HCT116 (cell line): ENCODE measurements around the gene FHIT. TPM values are rescaled to one million over a fixed set of nuclear protein-coding genes. Genes with fewer than 3 reads are reported as not detected.

Experiments
- ATAC-seq: fragments of 200-7000 bp; cut with Tn5 transposase; 2 replicates; pipeline ENCODE4 v1.9.1; 2020; ENCODE audit warnings: mild to moderate bottlenecking, moderate library complexity
- BruUV-seq: library from RNA; stranded (reverse); fragments of 400-500 nt; replicated peaks from 2 replicates; lab custom pipeline; 2021; lab: Mats Ljungman, UMichigan
- CTCF ChIA-PET: fragments of 300-600 bp; sonication (Branson Sonifier 250); formaldehyde crosslinking; loops from one replicate; lab custom pipeline; 2021; ENCODE audit warnings: antibody characterized with exemption; lab: Charles Lee
- POLR2A ChIA-PET: fragments of 300-600, 350-600 bp; sonication (Branson Sonifier 250); formaldehyde crosslinking; loops from one replicate; lab custom pipeline; 2021; ENCODE audit warnings: antibody characterized with exemption; lab: Charles Lee
- RAD21 ChIA-PET, 2 experiments: fragments of 300-600 bp; sonication (Branson Sonifier 250); formaldehyde crosslinking; loops; one replicate each; lab custom pipeline; 2023; ENCODE audit warnings: low total read pairs in 2 of 2; ENCODE audit not compliant: uncharacterized antibody in 2 of 2, unreplicated experiment in 2 of 2, low non-redundant PET in 1 of 2; lab: Charles Lee
- DNase-seq: peaks from one replicate; pipeline ENCODE4 v3.0.0-alpha.2; 2010; ENCODE audit warnings: low read depth, low spot score
- H2AFZ ChIP-seq: fragments of 200-600 bp; shearing (Covaris generic), sonication (generic); 2 replicates; pipeline ENCODE4 v1.6.1; 2017; ENCODE audit warnings: low read depth, mixed run types, mixed read lengths, antibody characterized with exemption, low read length; ENCODE audit not compliant: poor library complexity, severe bottlenecking
- H3K27ac ChIP-seq: 2 replicates; pipeline ENCODE4 v1.5.1; 2012; ENCODE audit warnings: low read depth, low read length
- H3K27me3 ChIP-seq: fragments of 200-600 bp; sonication (generic); 2 replicates; pipeline ENCODE4 v1.6.1; 2016; ENCODE audit warnings: mixed run types, low read length, mixed read lengths; ENCODE audit not compliant: insufficient read depth
- H3K36me3 ChIP-seq, 2 experiments: fragments of 200-500 bp in 1 of 2; fragments of 200-600 bp in 1 of 2; sonication (Bioruptor generic) in 1 of 2; sonication (generic) in 1 of 2; 2 replicates each; pipeline versions ENCODE4 v1.5.1 to v1.6.1; 2014 to 2016; ENCODE audit warnings: low read length in 2 of 2, inconsistent platforms in 1 of 2, mixed read lengths in 1 of 2, mixed run types in 1 of 2; ENCODE audit not compliant: insufficient read depth in 2 of 2, control insufficient read depth in 1 of 2
- H3K4me1 ChIP-seq, 2 experiments: fragments of 200-600 bp in 1 of 2; sonication (generic) in 1 of 2; 2 replicates each; pipeline versions ENCODE4 v1.5.1 to v1.6.1; 2012 to 2017; ENCODE audit warnings: low read length in 2 of 2, inconsistent platforms in 1 of 2, mild to moderate bottlenecking in 1 of 2, mixed read lengths in 1 of 2, mixed run types in 1 of 2, moderate library complexity in 1 of 2; ENCODE audit not compliant: insufficient read depth in 2 of 2, control insufficient read depth in 1 of 2
- H3K4me2 ChIP-seq: fragments of 200-600 bp; sonication (generic); 2 replicates; pipeline ENCODE4 v1.6.1; 2017; ENCODE audit warnings: mixed run types, low read length, mixed read lengths
- H3K4me3 ChIP-seq, 2 experiments: fragments of 200-600 bp in 1 of 2; sonication (generic) in 1 of 2; replicated peaks in 1 of 2; 2 replicates each; pipeline ENCODE4 v1.5.1; 2011 to 2016; ENCODE audit warnings: low read length in 2 of 2, control low read depth in 1 of 2, low read depth in 1 of 2, mild to moderate bottlenecking in 1 of 2, mixed read lengths in 1 of 2, mixed run types in 1 of 2
- H3K79me2 ChIP-seq: fragments of 200-600 bp; sonication (generic); 2 replicates; pipeline ENCODE4 v1.6.1; 2017; ENCODE audit warnings: mild to moderate bottlenecking, mixed run types, low read length, moderate library complexity, mixed read lengths; ENCODE audit not compliant: insufficient read depth
- H3K9ac ChIP-seq: fragments of 200-600 bp; sonication (generic); 2 replicates; pipeline ENCODE4 v1.6.1; 2016; ENCODE audit warnings: low read length, mixed read lengths
- H3K9me2 ChIP-seq: fragments of 200-600 bp; sonication (generic), shearing (Covaris generic); 2 replicates; pipeline ENCODE4 v1.6.1; 2017; ENCODE audit warnings: mixed run types, mild to moderate bottlenecking, moderate library complexity; ENCODE audit not compliant: insufficient read depth
- H3K9me3 ChIP-seq, 2 experiments: fragments of 200-500 bp in 1 of 2; fragments of 200-600 bp in 1 of 2; sonication (Bioruptor generic) in 1 of 2; sonication (generic) in 1 of 2; 2 replicates each; pipeline ENCODE4 v1.6.1; 2014 to 2017; ENCODE audit warnings: low read length in 2 of 2, mixed read lengths in 2 of 2, inconsistent platforms in 1 of 2, low read depth in 1 of 2, mild to moderate bottlenecking in 1 of 2, mixed run types in 1 of 2, moderate library complexity in 1 of 2; ENCODE audit not compliant: control insufficient read depth in 1 of 2, insufficient read depth in 1 of 2
- H4K20me1 ChIP-seq: fragments of 200-600 bp; sonication (generic), shearing (Covaris generic); 2 replicates; pipeline ENCODE4 v1.6.1; 2017; ENCODE audit warnings: mixed run types, mild to moderate bottlenecking, moderate library complexity; ENCODE audit not compliant: insufficient read depth
- CBX3 ChIP-seq: IDR thresholded peaks from 2 replicates; pipeline ENCODE4 v1.6.1; 2012; ENCODE audit warnings: low read depth
- CEBPB ChIP-seq: IDR thresholded peaks from 2 replicates; pipeline ENCODE4 v1.6.1; 2012; ENCODE audit warnings: low read depth
- EGR1 ChIP-seq: IDR thresholded peaks from 2 replicates; pipeline ENCODE4 v1.6.1; 2012; ENCODE audit warnings: low read depth
- ELF1 ChIP-seq: IDR thresholded peaks from 2 replicates; pipeline ENCODE4 v1.6.1; 2012; ENCODE audit warnings: low read depth, borderline replicate concordance
- EZH2 ChIP-seq: fragments of 200-600 bp; sonication (generic); IDR thresholded peaks from 2 replicates; pipeline ENCODE4 v1.6.1; 2017; ENCODE audit warnings: antibody characterized with exemption, mixed run types
- FOSL1 ChIP-seq: IDR thresholded peaks from 2 replicates; pipeline ENCODE4 v1.6.1; 2012; ENCODE audit warnings: low read depth
- JUND ChIP-seq: IDR thresholded peaks from 2 replicates; pipeline ENCODE4 v1.6.1; 2012
- POLR2AphosphoS5 ChIP-seq: IDR thresholded peaks from 2 replicates; pipeline ENCODE4 v1.6.1; 2011; ENCODE audit warnings: mild to moderate bottlenecking, low read depth, low read length, moderate library complexity
- RAD21 ChIP-seq: IDR thresholded peaks from 2 replicates; pipeline ENCODE4 v1.6.1; 2012; ENCODE audit warnings: low read depth, mild to moderate bottlenecking
- SIN3A ChIP-seq: IDR thresholded peaks from 2 replicates; pipeline ENCODE4 v1.6.1; 2012; ENCODE audit warnings: low read depth
- SP1 ChIP-seq: IDR thresholded peaks from 2 replicates; pipeline ENCODE4 v1.6.1; 2012; ENCODE audit warnings: low read depth
- TCF7L2 ChIP-seq: IDR thresholded peaks from 2 replicates; pipeline ENCODE4 v1.7.0; 2011; ENCODE audit warnings: borderline replicate concordance, inconsistent platforms; ENCODE audit not compliant: insufficient read depth, insufficient read length; ENCODE audit errors: extremely low read depth
- ZFX ChIP-seq: fragments of 450-650 bp; IDR thresholded peaks from 2 replicates; pipeline ENCODE4 v1.6.1; 2017
- ZNF274 ChIP-seq: fragments of 200-500 bp; sonication (Bioruptor generic); IDR thresholded peaks from 2 replicates; pipeline ENCODE4 v1.6.1; 2014; ENCODE audit warnings: mild to moderate bottlenecking, low read depth, low read length, inconsistent platforms
- intact Hi-C: fragments of 100-400 bp; cut with micrococcal nuclease; formaldehyde crosslinking; loops from 2 replicates; pipeline ENCODE4 v1.10.0; 2022
- total RNA-seq: library from RNA; stranded (reverse); gene quantifications from one replicate; pipeline ENCODE4 v1.2.1, GENCODE V29; 2021; ENCODE audit not compliant: unreplicated experiment
- TF ChIP-seq, protein P1 (sequence below): IDR thresholded peaks from 2 replicates; pipeline ENCODE4 v1.6.1; 2011; ENCODE audit warnings: mild to moderate bottlenecking, low read length, moderate library complexity; ENCODE audit not compliant: insufficient replicate concordance; ENCODE audit errors: extremely low read depth
- TF ChIP-seq, protein P2 (sequence below): IDR thresholded peaks from 2 replicates; pipeline ENCODE4 v1.6.1; 2012; ENCODE audit warnings: low read depth
- TF ChIP-seq, protein P3 (sequence below): IDR thresholded peaks from 2 replicates; pipeline ENCODE4 v1.6.1; 2012
- TF ChIP-seq, protein P4 (sequence below): IDR thresholded peaks from 2 replicates; pipeline ENCODE4 v1.6.1; 2012
- TF ChIP-seq, protein P5 (sequence below), 3 experiments: fragments of 200-600 bp in 1 of 3; sonication (generic) in 1 of 3; IDR thresholded peaks in 2 of 3; conservative IDR thresholded peaks in 1 of 3; 2 replicates each; pipeline ENCODE4 v1.5.1; 2012 to 2017; ENCODE audit warnings: low read depth in 2 of 3, low read length in 2 of 3, antibody characterized with exemption in 1 of 3, borderline replicate concordance in 1 of 3, control low read depth in 1 of 3, mild to moderate bottlenecking in 1 of 3, mixed read lengths in 1 of 3, mixed run types in 1 of 3, moderate library complexity in 1 of 3; ENCODE audit not compliant: insufficient read depth in 1 of 3

Gene FHIT
- total RNA-seq, 1 experiment from 2014 or later = 20.1 TPM

DNA sequence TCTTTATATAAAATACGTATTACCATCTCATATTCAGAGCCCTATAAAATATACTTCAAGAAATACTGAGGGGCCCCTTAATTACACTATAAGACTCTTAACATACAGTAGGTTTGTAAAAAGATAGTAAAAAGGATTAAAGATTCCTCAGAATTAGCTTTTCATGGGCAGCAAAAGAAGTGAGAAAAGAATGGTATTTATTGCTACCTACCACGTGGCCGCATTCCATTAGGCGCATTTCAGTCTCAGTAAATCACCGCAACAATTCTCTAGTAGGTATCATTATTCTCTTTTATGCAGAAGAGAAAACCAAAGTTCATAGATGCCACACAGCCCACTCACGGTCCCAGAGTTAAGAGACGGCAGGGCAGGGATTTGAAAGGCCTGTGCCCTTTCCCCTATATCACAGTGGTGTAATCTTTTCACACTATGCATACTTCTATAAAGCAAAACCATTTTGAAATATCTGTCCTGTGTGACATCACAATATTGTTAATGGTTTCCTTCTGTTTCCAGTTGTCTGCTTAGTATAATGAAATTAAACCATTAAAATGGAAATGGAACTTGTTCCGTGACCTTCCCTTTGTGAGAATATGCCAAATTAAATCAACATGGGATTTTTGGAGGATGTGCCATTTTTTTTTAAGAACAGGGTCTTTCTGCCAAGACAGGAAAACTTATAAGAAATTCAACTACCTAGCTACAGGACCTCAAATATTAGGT is 1072.2 kb downstream of the FHIT start (continued):
- TF ChIP-seq, protein P1, sequence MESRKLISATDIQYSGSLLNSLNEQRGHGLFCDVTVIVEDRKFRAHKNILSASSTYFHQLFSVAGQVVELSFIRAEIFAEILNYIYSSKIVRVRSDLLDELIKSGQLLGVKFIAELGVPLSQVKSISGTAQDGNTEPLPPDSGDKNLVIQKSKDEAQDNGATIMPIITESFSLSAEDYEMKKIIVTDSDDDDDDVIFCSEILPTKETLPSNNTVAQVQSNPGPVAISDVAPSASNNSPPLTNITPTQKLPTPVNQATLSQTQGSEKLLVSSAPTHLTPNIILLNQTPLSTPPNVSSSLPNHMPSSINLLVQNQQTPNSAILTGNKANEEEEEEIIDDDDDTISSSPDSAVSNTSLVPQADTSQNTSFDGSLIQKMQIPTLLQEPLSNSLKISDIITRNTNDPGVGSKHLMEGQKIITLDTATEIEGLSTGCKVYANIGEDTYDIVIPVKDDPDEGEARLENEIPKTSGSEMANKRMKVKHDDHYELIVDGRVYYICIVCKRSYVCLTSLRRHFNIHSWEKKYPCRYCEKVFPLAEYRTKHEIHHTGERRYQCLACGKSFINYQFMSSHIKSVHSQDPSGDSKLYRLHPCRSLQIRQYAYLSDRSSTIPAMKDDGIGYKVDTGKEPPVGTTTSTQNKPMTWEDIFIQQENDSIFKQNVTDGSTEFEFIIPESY = no peak
- TF ChIP-seq FOSL1 = no peak
- no peak for TF ChIP-seq POLR2AphosphoS5
- no peak for TF ChIP-seq ELF1
- no peak for TF ChIP-seq EZH2
- TF ChIP-seq CBX3 = no peak
- TF ChIP-seq, protein P2, sequence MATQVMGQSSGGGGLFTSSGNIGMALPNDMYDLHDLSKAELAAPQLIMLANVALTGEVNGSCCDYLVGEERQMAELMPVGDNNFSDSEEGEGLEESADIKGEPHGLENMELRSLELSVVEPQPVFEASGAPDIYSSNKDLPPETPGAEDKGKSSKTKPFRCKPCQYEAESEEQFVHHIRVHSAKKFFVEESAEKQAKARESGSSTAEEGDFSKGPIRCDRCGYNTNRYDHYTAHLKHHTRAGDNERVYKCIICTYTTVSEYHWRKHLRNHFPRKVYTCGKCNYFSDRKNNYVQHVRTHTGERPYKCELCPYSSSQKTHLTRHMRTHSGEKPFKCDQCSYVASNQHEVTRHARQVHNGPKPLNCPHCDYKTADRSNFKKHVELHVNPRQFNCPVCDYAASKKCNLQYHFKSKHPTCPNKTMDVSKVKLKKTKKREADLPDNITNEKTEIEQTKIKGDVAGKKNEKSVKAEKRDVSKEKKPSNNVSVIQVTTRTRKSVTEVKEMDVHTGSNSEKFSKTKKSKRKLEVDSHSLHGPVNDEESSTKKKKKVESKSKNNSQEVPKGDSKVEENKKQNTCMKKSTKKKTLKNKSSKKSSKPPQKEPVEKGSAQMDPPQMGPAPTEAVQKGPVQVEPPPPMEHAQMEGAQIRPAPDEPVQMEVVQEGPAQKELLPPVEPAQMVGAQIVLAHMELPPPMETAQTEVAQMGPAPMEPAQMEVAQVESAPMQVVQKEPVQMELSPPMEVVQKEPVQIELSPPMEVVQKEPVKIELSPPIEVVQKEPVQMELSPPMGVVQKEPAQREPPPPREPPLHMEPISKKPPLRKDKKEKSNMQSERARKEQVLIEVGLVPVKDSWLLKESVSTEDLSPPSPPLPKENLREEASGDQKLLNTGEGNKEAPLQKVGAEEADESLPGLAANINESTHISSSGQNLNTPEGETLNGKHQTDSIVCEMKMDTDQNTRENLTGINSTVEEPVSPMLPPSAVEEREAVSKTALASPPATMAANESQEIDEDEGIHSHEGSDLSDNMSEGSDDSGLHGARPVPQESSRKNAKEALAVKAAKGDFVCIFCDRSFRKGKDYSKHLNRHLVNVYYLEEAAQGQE = no peak
- TF ChIP-seq JUND = no peak
- no peak for TF ChIP-seq SIN3A

DNA sequence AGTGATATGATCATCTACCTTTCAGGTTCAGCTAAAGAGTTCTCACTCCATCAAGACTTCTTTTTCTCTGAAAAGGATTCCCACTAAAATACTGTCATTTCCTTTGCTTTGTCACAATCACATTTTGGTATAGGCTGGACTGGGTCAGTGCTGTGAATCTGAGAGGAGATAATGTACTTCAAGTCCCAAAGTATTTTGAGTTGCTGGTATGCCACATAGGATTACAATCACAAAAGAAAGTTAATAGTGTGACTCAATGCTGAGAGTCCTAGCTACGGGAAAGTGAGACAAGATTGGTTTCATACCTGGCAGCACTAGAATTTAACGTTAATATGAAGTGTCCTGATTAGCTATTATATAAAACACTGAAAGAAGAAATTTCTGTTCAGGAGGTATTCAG is 1073.5 kb downstream of the FHIT start:
- no peaks in the 10 kb centered on the region for H3K27me3 ChIP-seq
- no peak overlapping the region for H3K4me2 ChIP-seq
- no TSS peak for BruUV-seq
- intact Hi-C loops = no loop called here
- H3K27ac ChIP-seq = no peak overlapping the region
- TF ChIP-seq, protein P3, sequence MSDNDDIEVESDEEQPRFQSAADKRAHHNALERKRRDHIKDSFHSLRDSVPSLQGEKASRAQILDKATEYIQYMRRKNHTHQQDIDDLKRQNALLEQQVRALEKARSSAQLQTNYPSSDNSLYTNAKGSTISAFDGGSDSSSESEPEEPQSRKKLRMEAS = no peak
- TF ChIP-seq RAD21 (no peak), EGR1 (no peak), CBX3 (no peak), POLR2AphosphoS5 (no peak), ZNF274 (no peak), EZH2 (no peak), CEBPB (no peak), TCF7L2 (no peak), ZFX (no peak), SP1 (no peak)
- TF ChIP-seq, protein P4, sequence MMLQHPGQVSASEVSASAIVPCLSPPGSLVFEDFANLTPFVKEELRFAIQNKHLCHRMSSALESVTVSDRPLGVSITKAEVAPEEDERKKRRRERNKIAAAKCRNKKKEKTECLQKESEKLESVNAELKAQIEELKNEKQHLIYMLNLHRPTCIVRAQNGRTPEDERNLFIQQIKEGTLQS = no peak
- TF ChIP-seq, protein P5, sequence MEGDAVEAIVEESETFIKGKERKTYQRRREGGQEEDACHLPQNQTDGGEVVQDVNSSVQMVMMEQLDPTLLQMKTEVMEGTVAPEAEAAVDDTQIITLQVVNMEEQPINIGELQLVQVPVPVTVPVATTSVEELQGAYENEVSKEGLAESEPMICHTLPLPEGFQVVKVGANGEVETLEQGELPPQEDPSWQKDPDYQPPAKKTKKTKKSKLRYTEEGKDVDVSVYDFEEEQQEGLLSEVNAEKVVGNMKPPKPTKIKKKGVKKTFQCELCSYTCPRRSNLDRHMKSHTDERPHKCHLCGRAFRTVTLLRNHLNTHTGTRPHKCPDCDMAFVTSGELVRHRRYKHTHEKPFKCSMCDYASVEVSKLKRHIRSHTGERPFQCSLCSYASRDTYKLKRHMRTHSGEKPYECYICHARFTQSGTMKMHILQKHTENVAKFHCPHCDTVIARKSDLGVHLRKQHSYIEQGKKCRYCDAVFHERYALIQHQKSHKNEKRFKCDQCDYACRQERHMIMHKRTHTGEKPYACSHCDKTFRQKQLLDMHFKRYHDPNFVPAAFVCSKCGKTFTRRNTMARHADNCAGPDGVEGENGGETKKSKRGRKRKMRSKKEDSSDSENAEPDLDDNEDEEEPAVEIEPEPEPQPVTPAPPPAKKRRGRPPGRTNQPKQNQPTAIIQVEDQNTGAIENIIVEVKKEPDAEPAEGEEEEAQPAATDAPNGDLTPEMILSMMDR (IDR thresholded peaks at IDR 0.05 in 2 of 3, conservative IDR thresholded peaks at IDR 0.05 in 1 of 3; ENCODE audit: borderline replicate concordance in 1 of 3, insufficient read depth in 1 of 3, low read depth in 2 of 3, low read length in 2 of 3) = no peak
- TF ChIP-seq, all 23 proteins: peak for 0
- no peaks in the 10 kb centered on the region for H3K79me2 ChIP-seq
- H3K9me3 ChIP-seq = no peaks in the 10 kb centered on the region
- H3K9me2 ChIP-seq = no peaks in the 10 kb centered on the region
- H3K36me3 ChIP-seq = no peaks in the 10 kb centered on the region
- H2AFZ ChIP-seq = no peak overlapping the region
- no peak overlapping the region for H3K4me3 ChIP-seq
- POLR2A ChIA-PET = no interaction called here
- CTCF ChIA-PET = no interaction called here
- no peaks in the 10 kb centered on the region for H4K20me1 ChIP-seq
- RAD21 ChIA-PET = no interaction called here
- no peak for ATAC-seq
- DNase-seq = no peak
- H3K9ac ChIP-seq = no peak overlapping the region
- H3K4me1 ChIP-seq = no peaks in the 10 kb centered on the region
